ENCODE measurements around the gene OAS3. TPM values are rescaled to one million over a fixed set of nuclear protein-coding genes. Genes with fewer than 3 reads are reported as not detected.
A peak's percentile ranks its signal among the peaks of the same experiment; 100 is the strongest.
"Not testable (repeated sequence)": the region's sequence is repeated elsewhere in the genome, so short reads cannot be mapped to it uniquely, and the experiment has no call there.

The OAS3 gene
- total RNA-seq, 2 experiments from 2014 or later: 260 to 265 TPM

- peaks cover 79% of the 10 kb centered on the region for H3K4me1 Mint-ChIP-seq
- peak overlapping the region; percentile 99 for H3K27ac Mint-ChIP-seq
- no peaks in the 10 kb centered on the region for H3K27me3 Mint-ChIP-seq
- no peak for DNase-seq
- H3K36me3 Mint-ChIP-seq (ENCODE audit: low read depth): peaks cover 59% of the 10 kb centered on the region
- ChIA-PET POLR2A (interaction anchor here (0.5 to 5.1 kb wide), 22 partner anchors 9 to 1222 kb away, joined by 3 to 183 read pairs (median 5); partner anchors contain the start of genes ACAD10, BRAP, DDX54 and OAS2), CTCF (interaction anchor here (0.7 to 4.1 kb wide), 7 partner anchors 11 to 122 kb away, joined by 3 to 35 read pairs (median 5); partner anchors contain the start of genes OAS2 and OAS3)
- peaks cover 18% of the 10 kb centered on the region for H3K9me3 Mint-ChIP-seq
- H3K4me3 Mint-ChIP-seq: peak overlapping the region; percentile 100
These were observed 30.7 kb upstream of the OAS3 start for GRCh38 chr12:112907415-112908157.

GRCh38 chr12:112908548-112908947 is 29.7 kb upstream of the OAS3 start:
- Mint-ChIP-seq H3K4me3 (peak overlapping the region; percentile 100), H3K27me3 (no peaks in the 10 kb centered on the region), H3K36me3 (ENCODE audit: low read depth) (peaks cover 68% of the 10 kb centered on the region), H3K9me3 (peaks cover 27% of the 10 kb centered on the region), H3K4me1 (peaks cover 80% of the 10 kb centered on the region), H3K27ac (peak overlapping the region; percentile 99)
- POLR2A ChIA-PET: interaction anchor here (1.4 to 5.1 kb wide), 9 partner anchors 12 to 85 kb away, joined by 3 to 183 read pairs (median 8); partner anchors contain the start of genes OAS2 and OAS3
- DNase-seq: no peak
- CTCF ChIA-PET: interaction anchor here (2.6 to 4.1 kb wide), 3 partner anchors 29 to 85 kb away, joined by 13 to 35 read pairs (median 21); partner anchors contain the start of genes OAS2 and OAS3

- H3K9me3 Mint-ChIP-seq: peaks cover 31% of the 10 kb centered on the region
- peak overlapping the region; percentile 100 for H3K4me3 Mint-ChIP-seq
- peaks cover 77% of the 10 kb centered on the region for H3K4me1 Mint-ChIP-seq
- CTCF ChIA-PET: interaction anchor here (0.6 kb wide), 1 partner anchor 10 kb away, joined by 6 read pairs; no protein-coding TSS in a partner anchor
- H3K36me3 Mint-ChIP-seq (ENCODE audit: low read depth): peaks cover 79% of the 10 kb centered on the region
- no peak for DNase-seq
- peak overlapping the region; percentile 99 for H3K27ac Mint-ChIP-seq
- POLR2A ChIA-PET: interaction anchor here (1.4 to 5.1 kb wide), 3 partner anchors 14 to 68 kb away, joined by 3 to 183 read pairs (median 28); partner anchors contain the start of gene OAS2
- no peaks in the 10 kb centered on the region for H3K27me3 Mint-ChIP-seq
These were observed 28.6 kb upstream of the OAS3 start for GRCh38 chr12:112909693-112910092.

- H3K36me3 Mint-ChIP-seq (ENCODE audit: low read depth): peaks cover 98% of the 10 kb centered on the region
- ChIA-PET CTCF (no interaction called here), POLR2A (interaction anchor here (0.5 to 0.9 kb wide), 2 partner anchors 13 to 1300 kb away, joined by 3 read pairs; no protein-coding TSS in a partner anchor)
- peaks cover 35% of the 10 kb centered on the region for H3K9me3 Mint-ChIP-seq
- DNase-seq: no peak
- H3K4me3 Mint-ChIP-seq: no peak overlapping the region
- H3K27ac Mint-ChIP-seq: no peak overlapping the region
- H3K4me1 Mint-ChIP-seq: peaks cover 72% of the 10 kb centered on the region
- no peaks in the 10 kb centered on the region for H3K27me3 Mint-ChIP-seq
These were observed 25.1 kb upstream of the OAS3 start for GRCh38 chr12:112913038-112913688.

- Mint-ChIP-seq H3K4me1 (peaks cover 65% of the 10 kb centered on the region), H3K9me3 (peaks cover 35% of the 10 kb centered on the region), H3K36me3 (ENCODE audit: low read depth) (peaks cover 98% of the 10 kb centered on the region)
- POLR2A ChIA-PET: interaction anchor here (0.9 kb wide), 1 partner anchor 14 kb away, joined by 3 read pairs; no protein-coding TSS in a partner anchor
- H3K27ac Mint-ChIP-seq, CTCF ChIA-PET, H3K27me3 Mint-ChIP-seq, DNase-seq, H3K4me3 Mint-ChIP-seq: not testable (repeated sequence)
These were observed 24.4 kb upstream of the OAS3 start for GRCh38 chr12:112913888-112914287.

GRCh38 chr12:112916270-112916669 is 22.0 kb upstream of the OAS3 start:
- H3K27me3 Mint-ChIP-seq: no peaks in the 10 kb centered on the region
- no peak overlapping the region for H3K27ac Mint-ChIP-seq
- ChIA-PET CTCF (interaction anchor here (0.8 kb wide), 1 partner anchor 16 kb away, joined by 3 read pairs; no protein-coding TSS in a partner anchor), POLR2A (interaction anchor here (1.6 to 1.9 kb wide), 2 partner anchors 10 to 62 kb away, joined by 4 to 6 read pairs; partner anchors contain the start of genes OAS1 and OAS2)
- peaks cover 28% of the 10 kb centered on the region for H3K9me3 Mint-ChIP-seq
- H3K4me1 Mint-ChIP-seq: peaks cover 41% of the 10 kb centered on the region
- no peak overlapping the region for H3K4me3 Mint-ChIP-seq
- DNase-seq: no peak
- H3K36me3 Mint-ChIP-seq (ENCODE audit: low read depth): peaks cover 98% of the 10 kb centered on the region

GRCh38 chr12:112919121-112919520 is 19.2 kb upstream of the OAS3 start:
- H3K27ac Mint-ChIP-seq: no peak overlapping the region
- CTCF ChIA-PET: interaction anchor here (1.3 kb wide), 1 partner anchor 19 kb away, joined by 7 read pairs; no protein-coding TSS in a partner anchor
- H3K36me3 Mint-ChIP-seq (ENCODE audit: low read depth): peaks cover 96% of the 10 kb centered on the region
- H3K4me3 Mint-ChIP-seq: no peak overlapping the region
- peaks cover 7% of the 10 kb centered on the region for H3K9me3 Mint-ChIP-seq
- H3K27me3 Mint-ChIP-seq: no peaks in the 10 kb centered on the region
- POLR2A ChIA-PET: interaction anchor here (1.0 to 2.1 kb wide), 2 partner anchors 12 to 59 kb away, joined by 3 to 8 read pairs; partner anchors contain the start of gene OAS2
- no peak for DNase-seq
- H3K4me1 Mint-ChIP-seq: peaks cover 21% of the 10 kb centered on the region

GRCh38 chr12:112924986-112925385 is 13.3 kb upstream of the OAS3 start:
- CTCF ChIA-PET: interaction anchor here (0.7 to 1.4 kb wide), 3 partner anchors 24 to 68 kb away, joined by 3 read pairs; no protein-coding TSS in a partner anchor

GRCh38 chr12:112926416-112927033 is 11.7 kb upstream of the OAS3 start:
- not testable (repeated sequence) for H3K27ac Mint-ChIP-seq, H3K9me3 Mint-ChIP-seq, H3K4me1 Mint-ChIP-seq, DNase-seq, H3K4me3 Mint-ChIP-seq, H3K27me3 Mint-ChIP-seq
- peaks cover 43% of the 10 kb centered on the region for H3K36me3 Mint-ChIP-seq (ENCODE audit: low read depth)
- POLR2A ChIA-PET: interaction anchor here (1.1 to 1.5 kb wide), 3 partner anchors 11 to 26 kb away, joined by 3 to 6 read pairs (median 5); partner anchors contain the start of genes OAS1 and OAS3
- CTCF ChIA-PET: interaction anchor here (1.4 kb wide), 1 partner anchor 26 kb away, joined by 3 read pairs; no protein-coding TSS in a partner anchor

More at GRCh38 chr12:112924986-112925385, 13.3 kb upstream of the OAS3 start:
- H3K4me1 Mint-ChIP-seq: peaks cover 3% of the 10 kb centered on the region
- H3K27me3 Mint-ChIP-seq: no peaks in the 10 kb centered on the region
- H3K4me3 Mint-ChIP-seq: no peak overlapping the region
- H3K27ac Mint-ChIP-seq: no peak overlapping the region
- no peaks in the 10 kb centered on the region for H3K9me3 Mint-ChIP-seq
- DNase-seq: no peak
- peaks cover 59% of the 10 kb centered on the region for H3K36me3 Mint-ChIP-seq (ENCODE audit: low read depth)
- POLR2A ChIA-PET: interaction anchor here (0.7 to 1.4 kb wide), 4 partner anchors 17 to 68 kb away, joined by 3 to 6 read pairs (median 3); partner anchors contain the start of genes OAS1 and OAS2

- H3K27me3 Mint-ChIP-seq: no peaks in the 10 kb centered on the region
- POLR2A ChIA-PET: interaction anchor here (2.2 kb wide), 1 partner anchor 20 kb away, joined by 7 read pairs; the partner anchor contains the start of gene OAS1
- CTCF ChIA-PET: interaction anchor here (0.6 to 1.0 kb wide), 2 partner anchors 28 to 66 kb away, joined by 3 to 6 read pairs; no protein-coding TSS in a partner anchor
- peaks cover 34% of the 10 kb centered on the region for H3K36me3 Mint-ChIP-seq (ENCODE audit: low read depth)
- H3K9me3 Mint-ChIP-seq: no peaks in the 10 kb centered on the region
- H3K27ac Mint-ChIP-seq: no peak overlapping the region
- no peak for DNase-seq
- no peak overlapping the region for H3K4me3 Mint-ChIP-seq
- peaks cover 3% of the 10 kb centered on the region for H3K4me1 Mint-ChIP-seq
These were observed 10.8 kb upstream of the OAS3 start for GRCh38 chr12:112927475-112927874.

GRCh38 chr12:112927925-112928324 is 10.3 kb upstream of the OAS3 start:
- Mint-ChIP-seq H3K27ac (no peak overlapping the region), H3K9me3 (no peaks in the 10 kb centered on the region), H3K27me3 (no peaks in the 10 kb centered on the region), H3K4me3 (no peak overlapping the region), H3K4me1 (peaks cover 3% of the 10 kb centered on the region), H3K36me3 (ENCODE audit: low read depth) (peaks cover 29% of the 10 kb centered on the region)
- no peak for DNase-seq
- CTCF ChIA-PET: interaction anchor here (0.6 to 1.0 kb wide), 2 partner anchors 28 to 65 kb away, joined by 3 to 6 read pairs; no protein-coding TSS in a partner anchor
- POLR2A ChIA-PET: interaction anchor here (0.7 to 2.2 kb wide), 2 partner anchors 10 to 21 kb away, joined by 4 to 7 read pairs; partner anchors contain the start of genes OAS1 and OAS3

GRCh38 chr12:112928978-112929377 is 9.3 kb upstream of the OAS3 start:
- CTCF ChIA-PET: no interaction called here
- peaks cover 20% of the 10 kb centered on the region for H3K36me3 Mint-ChIP-seq (ENCODE audit: low read depth)
- POLR2A ChIA-PET: interaction anchor here (2.2 kb wide), 1 partner anchor 22 kb away, joined by 7 read pairs; the partner anchor contains the start of gene OAS1
- no peaks in the 10 kb centered on the region for H3K9me3 Mint-ChIP-seq
- no peaks in the 10 kb centered on the region for H3K4me1 Mint-ChIP-seq
- H3K27me3 Mint-ChIP-seq: no peaks in the 10 kb centered on the region
- DNase-seq: no peak
- no peak overlapping the region for H3K27ac Mint-ChIP-seq
- H3K4me3 Mint-ChIP-seq: no peak overlapping the region

All from activated CD4-positive, alpha-beta memory T cell treated with anti-CD3 and anti-CD28 coated beads, Interleukin-2, amount 10 ng/mL, durations not matched to agents 7 days and 5 days (primary cell).